Brain microvascular endothelial cell (primary cell): ENCODE data around the gene RTN4.

Experiments used
- DNase-seq: peaks from one replicate; pipeline ENCODE4 v3.0.0-alpha.2; 2020
- H3K27ac ChIP-seq: fragments of 250-450 bp; sonication (Bioruptor Pico); 2 replicates; pipeline ENCODE4 v1.5.1; 2020; ENCODE audit warnings: mild to moderate bottlenecking, moderate library complexity
- H3K27me3 ChIP-seq: fragments of 250-450 bp; sonication (Bioruptor Pico); replicated peaks from 2 replicates; pipeline ENCODE4 v1.5.1; 2020; ENCODE audit warnings: mild to moderate bottlenecking
- H3K36me3 ChIP-seq: fragments of 250-450 bp; sonication (Bioruptor Pico); replicated peaks from 2 replicates; pipeline ENCODE4 v1.5.1; 2020; ENCODE audit warnings: mild to moderate bottlenecking
- H3K4me3 ChIP-seq: 2 replicates; pipeline ENCODE4 v1.5.1; 2011; ENCODE audit warnings: low read depth, mild to moderate bottlenecking, control low read depth, low read length, moderate library complexity
- CTCF ChIP-seq: IDR thresholded peaks from 2 replicates; pipeline ENCODE4 v1.5.1; 2011; ENCODE audit warnings: low read depth, mild to moderate bottlenecking, moderate library complexity, low read length, control low read depth, inconsistent platforms; ENCODE audit errors: missing control alignments
- in situ Hi-C: cut with HindIII; loops from 2 replicates; pipeline ENCODE4 v1.10.0; 2017; ENCODE audit warnings: low sequenced_read_pairs, low pct_ligation_motif_present

RTN4 gene

GRCh38 chr2:54941248-54941984 lies 108.8 kb downstream of the RTN4 start:
- no peaks in the 10 kb centered on the region for H3K27me3 ChIP-seq
- in situ Hi-C loops = no loop called here
- no peak overlapping the region for H3K4me3 ChIP-seq
- TF ChIP-seq CTCF = no peak
- H3K27ac ChIP-seq = no peak overlapping the region
- no peak for DNase-seq
- no peaks in the 10 kb centered on the region for H3K36me3 ChIP-seq

GRCh38 chr2:54940723-54941122 lies 109.5 kb downstream of the RTN4 start:
- TF ChIP-seq CTCF = no peak
- in situ Hi-C loops = no loop called here
- H3K36me3 ChIP-seq = no peaks in the 10 kb centered on the region

GRCh38 chr2:54939446-54940118 lies 110.7 kb downstream of the RTN4 start:
- Histone ChIP-seq H3K4me3 (no peak overlapping the region), H3K36me3 (no peaks in the 10 kb centered on the region), H3K27me3 (no peaks in the 10 kb centered on the region), H3K27ac (no peak overlapping the region)
- in situ Hi-C loops = no loop called here
- no peak for TF ChIP-seq CTCF
- DNase-seq = no peak

More at GRCh38 chr2:54940723-54941122, 109.5 kb downstream of the RTN4 start:
- no peak overlapping the region for H3K4me3 ChIP-seq
- DNase-seq = no peak
- H3K27ac ChIP-seq = no peak overlapping the region
- no peaks in the 10 kb centered on the region for H3K27me3 ChIP-seq

GRCh38 chr2:54936766-54937165 lies 113.5 kb downstream of the RTN4 start:
- Histone ChIP-seq H3K27me3 (no peaks in the 10 kb centered on the region), H3K36me3 (no peaks in the 10 kb centered on the region), H3K4me3 (no peak overlapping the region), H3K27ac (no peak overlapping the region)
- no peak for TF ChIP-seq CTCF
- in situ Hi-C loops = no loop called here
- no peak for DNase-seq

- H3K4me3 ChIP-seq = no peak overlapping the region
- no peak overlapping the region for H3K27ac ChIP-seq
- no peaks in the 10 kb centered on the region for H3K27me3 ChIP-seq
- no peaks in the 10 kb centered on the region for H3K36me3 ChIP-seq
- in situ Hi-C loops = no loop called here
- no peak for DNase-seq
- no peak for TF ChIP-seq CTCF
These were observed 114.9 kb downstream of the RTN4 start for GRCh38 chr2:54935389-54935788.
